DND-41 (cell line): ENCODE data around the gene MARCHF4.

Experiments used
- ATAC-seq: fragments of 200-7000 bp; cut with Tn5 transposase; 3 replicates; pipeline ENCODE4 v1.9.1; 2021; ENCODE audit warnings: low read depth; ENCODE audit not compliant: insufficient read depth
- DNase-seq: peaks from one replicate; pipeline ENCODE4 v3.0.0-alpha.2; 2020
- H2AFZ ChIP-seq: 2 replicates; pipeline ENCODE4 v1.6.0; 2012; ENCODE audit warnings: low read depth, low read length
- H3K27ac ChIP-seq: 2 replicates; pipeline ENCODE4 v1.5.1; 2012; ENCODE audit warnings: low read length, inconsistent platforms
- H3K27me3 ChIP-seq: fragments of 200-600 bp; sonication (generic); 2 replicates; pipeline ENCODE4 v1.6.0; 2012; ENCODE audit warnings: low read length, mild to moderate bottlenecking, inconsistent platforms; ENCODE audit not compliant: insufficient read depth, poor library complexity
- H3K36me3 ChIP-seq: 2 replicates; pipeline ENCODE4 v1.5.1; 2012; ENCODE audit warnings: low read length, inconsistent platforms; ENCODE audit not compliant: insufficient read depth
- H3K4me1 ChIP-seq: 2 replicates; pipeline ENCODE4 v1.5.1; 2012; ENCODE audit warnings: mild to moderate bottlenecking, low read length; ENCODE audit not compliant: insufficient read depth
- H3K4me2 ChIP-seq: 2 replicates; pipeline ENCODE4 v1.6.0; 2012; ENCODE audit warnings: mild to moderate bottlenecking, moderate library complexity, low read length, inconsistent platforms; ENCODE audit not compliant: insufficient read depth
- H3K4me3 ChIP-seq, 2 experiments: fragments of 200-600 bp in 1 of 2; shearing (Covaris generic) in 1 of 2; 2 replicates each; pipeline ENCODE4 v1.5.1; 2012 to 2016; ENCODE audit warnings: inconsistent platforms in 2 of 2, low read length in 2 of 2, mild to moderate bottlenecking in 2 of 2, low read depth in 1 of 2, moderate library complexity in 1 of 2
- H3K79me2 ChIP-seq: 2 replicates; pipeline ENCODE4 v1.6.0; 2012; ENCODE audit warnings: low read length, inconsistent platforms; ENCODE audit not compliant: insufficient read depth
- H3K9ac ChIP-seq: 2 replicates; pipeline ENCODE4 v1.6.0; 2012; ENCODE audit warnings: low read depth, mild to moderate bottlenecking, inconsistent platforms, low read length, moderate library complexity
- H3K9me3 ChIP-seq: 2 replicates; pipeline ENCODE4 v1.5.1; 2012; ENCODE audit warnings: low read length, moderate library complexity, mild to moderate bottlenecking, inconsistent platforms; ENCODE audit not compliant: insufficient read depth, severe bottlenecking
- H4K20me1 ChIP-seq: 2 replicates; pipeline ENCODE4 v1.6.0; 2012; ENCODE audit warnings: low read length; ENCODE audit not compliant: insufficient read depth
- EZH2 ChIP-seq: IDR thresholded peaks from 3 replicates; pipeline ENCODE4 v1.6.1; 2012; ENCODE audit warnings: borderline replicate concordance, low read depth, mild to moderate bottlenecking, moderate library complexity, low read length, inconsistent platforms; ENCODE audit not compliant: severe bottlenecking
- TF ChIP-seq, protein P1 (sequence below): IDR thresholded peaks from 2 replicates; pipeline ENCODE4 v1.5.1; 2012; ENCODE audit warnings: borderline replicate concordance, low read length, moderate library complexity, mild to moderate bottlenecking; ENCODE audit not compliant: poor library complexity, severe bottlenecking; ENCODE audit errors: extremely low read depth

Gene MARCHF4, protein sequence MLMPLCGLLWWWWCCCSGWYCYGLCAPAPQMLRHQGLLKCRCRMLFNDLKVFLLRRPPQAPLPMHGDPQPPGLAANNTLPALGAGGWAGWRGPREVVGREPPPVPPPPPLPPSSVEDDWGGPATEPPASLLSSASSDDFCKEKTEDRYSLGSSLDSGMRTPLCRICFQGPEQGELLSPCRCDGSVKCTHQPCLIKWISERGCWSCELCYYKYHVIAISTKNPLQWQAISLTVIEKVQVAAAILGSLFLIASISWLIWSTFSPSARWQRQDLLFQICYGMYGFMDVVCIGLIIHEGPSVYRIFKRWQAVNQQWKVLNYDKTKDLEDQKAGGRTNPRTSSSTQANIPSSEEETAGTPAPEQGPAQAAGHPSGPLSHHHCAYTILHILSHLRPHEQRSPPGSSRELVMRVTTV

GRCh38 chr2:216371721-216372702 lies at the start of gene MARCHF4:
Gene MARCHF4 (minus strand): TSS chr2:216372483. CDS start chr2:216370260, 2,223 bp downstream.
- Histone ChIP-seq H4K20me1 (no peaks in the 10 kb centered on the region; the same call in 1 of the 2 replicates), H3K79me2 (no peaks in the 10 kb centered on the region), H3K27ac (no peak within 1 kb of the TSS), H3K9ac (no peak within 1 kb of the TSS), H3K4me3 (no peak within 1 kb of the TSS), H3K9me3 (no peaks in the 10 kb centered on the region), H3K4me1 (peaks cover 6% of the 10 kb centered on the region; the same call in 1 of the 2 replicates), H3K27me3 (peaks cover 16% of the 10 kb centered on the region), H3K36me3 (no peaks in the 10 kb centered on the region), H2AFZ (no peak within 1 kb of the TSS), H3K4me2 (peak within 1 kb of the TSS; percentile 6; the same call in 1 of the 2 replicates)
- ATAC-seq (peak; percentile 90), DNase-seq (peak; percentile 70)
- TF ChIP-seq, protein P1, sequence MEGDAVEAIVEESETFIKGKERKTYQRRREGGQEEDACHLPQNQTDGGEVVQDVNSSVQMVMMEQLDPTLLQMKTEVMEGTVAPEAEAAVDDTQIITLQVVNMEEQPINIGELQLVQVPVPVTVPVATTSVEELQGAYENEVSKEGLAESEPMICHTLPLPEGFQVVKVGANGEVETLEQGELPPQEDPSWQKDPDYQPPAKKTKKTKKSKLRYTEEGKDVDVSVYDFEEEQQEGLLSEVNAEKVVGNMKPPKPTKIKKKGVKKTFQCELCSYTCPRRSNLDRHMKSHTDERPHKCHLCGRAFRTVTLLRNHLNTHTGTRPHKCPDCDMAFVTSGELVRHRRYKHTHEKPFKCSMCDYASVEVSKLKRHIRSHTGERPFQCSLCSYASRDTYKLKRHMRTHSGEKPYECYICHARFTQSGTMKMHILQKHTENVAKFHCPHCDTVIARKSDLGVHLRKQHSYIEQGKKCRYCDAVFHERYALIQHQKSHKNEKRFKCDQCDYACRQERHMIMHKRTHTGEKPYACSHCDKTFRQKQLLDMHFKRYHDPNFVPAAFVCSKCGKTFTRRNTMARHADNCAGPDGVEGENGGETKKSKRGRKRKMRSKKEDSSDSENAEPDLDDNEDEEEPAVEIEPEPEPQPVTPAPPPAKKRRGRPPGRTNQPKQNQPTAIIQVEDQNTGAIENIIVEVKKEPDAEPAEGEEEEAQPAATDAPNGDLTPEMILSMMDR = no peak
- TF ChIP-seq EZH2 = peak; percentile 72

DNA sequence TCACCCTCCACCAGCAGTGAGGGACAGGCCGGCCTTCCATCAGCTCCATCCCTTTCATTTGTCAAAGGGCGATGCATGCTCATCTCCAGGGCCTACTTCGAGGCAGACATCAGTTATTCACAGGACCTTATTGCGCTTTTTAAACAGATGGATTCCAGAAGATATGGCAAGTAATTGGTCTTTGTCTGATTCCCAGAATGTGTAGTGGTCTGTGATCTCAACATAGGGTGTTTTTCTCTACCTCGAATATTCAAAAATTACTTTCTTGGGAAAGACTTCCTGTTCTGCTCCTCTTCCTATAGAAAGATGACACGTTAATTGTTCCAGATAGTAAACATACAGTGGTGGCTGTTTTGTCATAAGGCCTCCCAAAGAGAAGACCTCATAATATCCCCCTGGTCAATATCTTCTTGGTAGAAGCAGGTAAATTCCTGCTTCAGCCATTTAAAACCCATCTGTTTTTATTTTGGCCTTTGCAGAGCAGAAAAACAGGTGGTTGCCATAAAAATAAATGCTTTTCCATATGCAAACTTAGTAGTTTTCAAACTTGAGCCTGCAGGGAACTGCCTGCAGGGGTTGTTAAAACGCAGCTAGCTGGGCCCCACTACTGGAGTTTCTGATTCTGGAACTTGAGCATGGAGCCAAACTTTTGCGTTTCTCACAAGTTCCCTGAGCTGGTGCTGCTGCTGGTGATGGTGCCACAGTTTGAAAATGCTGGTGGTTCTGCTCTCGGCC lies 48.3 kb upstream of the MARCHF4 start:
- Histone ChIP-seq H3K4me1 (no peaks in the 10 kb centered on the region), H3K27me3 (no peaks in the 10 kb centered on the region), H3K9me3 (peaks cover 14% of the 10 kb centered on the region), H2AFZ (no peak overlapping the region), H3K4me3 (no peak overlapping the region), H3K79me2 (no peaks in the 10 kb centered on the region), H4K20me1 (no peaks in the 10 kb centered on the region), H3K27ac (no peak overlapping the region), H3K36me3 (peaks cover 63% of the 10 kb centered on the region), H3K9ac (no peak overlapping the region), H3K4me2 (no peak overlapping the region)
- ATAC-seq (no peak), DNase-seq (no peak)
- no peak for TF ChIP-seq EZH2
- TF ChIP-seq, protein P1 = no peak

DNA sequence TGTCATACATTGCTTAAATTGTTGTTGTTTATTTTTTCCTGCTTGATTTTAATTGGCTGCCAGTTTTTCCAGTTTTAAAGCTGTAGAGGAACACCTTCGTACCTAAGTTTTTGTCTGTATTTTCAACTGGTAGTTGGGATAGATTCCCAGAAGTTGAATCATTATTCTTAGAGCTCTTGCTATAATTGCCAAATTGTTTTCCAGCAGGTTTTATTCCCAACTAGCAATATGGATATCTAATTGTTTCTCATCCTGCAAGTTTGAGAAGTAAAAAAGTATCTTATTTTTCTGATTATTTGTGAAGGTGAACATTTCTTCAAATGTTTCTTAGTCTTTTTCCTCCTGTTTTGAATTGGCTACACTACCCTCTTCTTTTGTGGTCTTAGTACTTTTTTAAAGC lies 46.7 kb upstream of the MARCHF4 start:
- H3K4me1 ChIP-seq = no peaks in the 10 kb centered on the region
- peaks cover 3% of the 10 kb centered on the region for H3K9me3 ChIP-seq
- no peak overlapping the region; the same call in 1 of the 2 replicates for H3K9ac ChIP-seq
- H3K4me2 ChIP-seq = no peak overlapping the region
- H4K20me1 ChIP-seq = no peaks in the 10 kb centered on the region
- no peak for TF ChIP-seq EZH2
- TF ChIP-seq, protein P1 = no peak
- no peak overlapping the region for H3K27ac ChIP-seq
- no peak overlapping the region for H2AFZ ChIP-seq
- no peaks in the 10 kb centered on the region for H3K79me2 ChIP-seq
- no peak overlapping the region for H3K4me3 ChIP-seq
- no peaks in the 10 kb centered on the region for H3K27me3 ChIP-seq
- no peak for DNase-seq
- peaks cover 57% of the 10 kb centered on the region for H3K36me3 ChIP-seq
- no peak for ATAC-seq
